Mononuclear cell (primary cell): ENCODE data around the gene FAM217A. TPM values are rescaled to one million over a fixed set of nuclear protein-coding genes. Genes with fewer than 3 reads are reported as not detected.
"Not testable (repeated sequence)": the region's sequence is repeated elsewhere in the genome, so short reads cannot be mapped to it uniquely, and the experiment has no call there.

ENCODE experiments used
- H3K27me3 ChIP-seq: 2 replicates; pipeline ENCODE4 v1.6.0; 2011; ENCODE audit warnings: low read length, control low read depth; ENCODE audit not compliant: insufficient read depth
- H3K4me1 ChIP-seq: 2 replicates; pipeline ENCODE4 v1.5.1; 2011; ENCODE audit warnings: mild to moderate bottlenecking, low read length, control low read depth; ENCODE audit not compliant: insufficient read depth
- H3K4me3 ChIP-seq: 2 replicates; pipeline ENCODE4 v1.5.1; 2011; ENCODE audit warnings: mild to moderate bottlenecking, low read length, moderate library complexity
- H3K9me3 ChIP-seq: 2 replicates; pipeline ENCODE4 v1.5.1; 2011; ENCODE audit warnings: low read depth, mild to moderate bottlenecking, control low read depth, low read length
- total RNA-seq: library from RNA; depleted of rRNA; stranded (reverse); fragments of >200 nt; gene quantifications from one replicate; pipeline ENCODE4 v1.2.3, GENCODE V29; 2012

Gene FAM217A
- total RNA-seq: not detected

GRCh38 chr6:4078691-4079471 is at the start of gene FAM217A:
TSS of gene FAM217A (minus strand) at chr6:4079137. CDS start at chr6:4077414, 1,723 bp downstream.
- Histone ChIP-seq H3K4me1 (no peaks in the 10 kb centered on the region), H3K4me3 (no peak within 1 kb of the TSS), H3K9me3 (no peaks in the 10 kb centered on the region), H3K27me3 (peaks cover 4% of the 10 kb centered on the region)

GRCh38 chr6:4128072-4128471 is 49.1 kb upstream of the FAM217A start:
- Histone ChIP-seq H3K27me3 (no peaks in the 10 kb centered on the region), H3K4me1 (no peaks in the 10 kb centered on the region), H3K9me3 (no peaks in the 10 kb centered on the region), H3K4me3 (no peak overlapping the region)

- H3K4me1 ChIP-seq: no peaks in the 10 kb centered on the region
- no peaks in the 10 kb centered on the region for H3K9me3 ChIP-seq
- H3K4me3 ChIP-seq: no peak overlapping the region
- H3K27me3 ChIP-seq: no peaks in the 10 kb centered on the region
Observed at GRCh38 chr6:4125933-4126864, 47.3 kb upstream of the FAM217A start.

- Histone ChIP-seq H3K4me1 (no peaks in the 10 kb centered on the region), H3K4me3 (no peak overlapping the region), H3K9me3 (no peaks in the 10 kb centered on the region), H3K27me3 (no peaks in the 10 kb centered on the region)
Observed at GRCh38 chr6:4125500-4125899, 46.6 kb upstream of the FAM217A start.

- no peaks in the 10 kb centered on the region for H3K4me1 ChIP-seq
- H3K27me3 ChIP-seq: no peaks in the 10 kb centered on the region
- H3K4me3 ChIP-seq: no peak overlapping the region
- no peaks in the 10 kb centered on the region for H3K9me3 ChIP-seq
Observed at GRCh38 chr6:4124351-4124750, 45.4 kb upstream of the FAM217A start.

- H3K9me3 ChIP-seq: peaks cover 12% of the 10 kb centered on the region
- no peak overlapping the region for H3K4me3 ChIP-seq
- H3K4me1 ChIP-seq: no peaks in the 10 kb centered on the region
- peaks cover 2% of the 10 kb centered on the region for H3K27me3 ChIP-seq
Observed at GRCh38 chr6:4115741-4116140, 36.8 kb upstream of the FAM217A start.

- H3K9me3 ChIP-seq: peaks cover 12% of the 10 kb centered on the region
- H3K4me3 ChIP-seq: no peak overlapping the region
- peaks cover 2% of the 10 kb centered on the region for H3K27me3 ChIP-seq
- no peaks in the 10 kb centered on the region for H3K4me1 ChIP-seq
Observed at GRCh38 chr6:4114123-4114522, 35.2 kb upstream of the FAM217A start.

GRCh38 chr6:4113649-4114048 is 34.7 kb upstream of the FAM217A start:
- Histone ChIP-seq H3K27me3 (peaks cover 2% of the 10 kb centered on the region), H3K9me3 (peaks cover 12% of the 10 kb centered on the region), H3K4me3 (no peak overlapping the region), H3K4me1 (no peaks in the 10 kb centered on the region)

GRCh38 chr6:4112366-4112765 is 33.4 kb upstream of the FAM217A start:
- H3K4me3 ChIP-seq: no peak overlapping the region
- peaks cover 12% of the 10 kb centered on the region for H3K9me3 ChIP-seq
- H3K4me1 ChIP-seq: no peaks in the 10 kb centered on the region
- H3K27me3 ChIP-seq: peaks cover 2% of the 10 kb centered on the region

GRCh38 chr6:4109363-4109815 is 30.5 kb upstream of the FAM217A start:
- H3K4me1 ChIP-seq, H3K4me3 ChIP-seq, H3K27me3 ChIP-seq: not testable (repeated sequence)
- H3K9me3 ChIP-seq: peaks cover 12% of the 10 kb centered on the region

- Histone ChIP-seq H3K4me3 (no peak overlapping the region), H3K4me1 (no peaks in the 10 kb centered on the region), H3K27me3 (peaks cover 2% of the 10 kb centered on the region), H3K9me3 (peaks cover 7% of the 10 kb centered on the region)
Observed at GRCh38 chr6:4108561-4109093, 29.7 kb upstream of the FAM217A start.

- H3K9me3 ChIP-seq: peaks cover 4% of the 10 kb centered on the region
- no peak overlapping the region for H3K4me3 ChIP-seq
Observed at GRCh38 chr6:4107873-4108272, 28.9 kb upstream of the FAM217A start.

GRCh38 chr6:4105980-4106536 is 27.1 kb upstream of the FAM217A start:
- peaks cover 2% of the 10 kb centered on the region for H3K27me3 ChIP-seq
- no peaks in the 10 kb centered on the region for H3K9me3 ChIP-seq
- H3K4me3 ChIP-seq: no peak overlapping the region
- no peaks in the 10 kb centered on the region for H3K4me1 ChIP-seq

More at GRCh38 chr6:4107873-4108272, 28.9 kb upstream of the FAM217A start:
- Histone ChIP-seq H3K27me3 (peaks cover 2% of the 10 kb centered on the region), H3K4me1 (no peaks in the 10 kb centered on the region)

- Histone ChIP-seq H3K4me3 (no peak overlapping the region), H3K9me3 (no peaks in the 10 kb centered on the region), H3K27me3 (no peaks in the 10 kb centered on the region), H3K4me1 (no peaks in the 10 kb centered on the region)
Observed at GRCh38 chr6:4103929-4104328, 25.0 kb upstream of the FAM217A start.
